ENCODE data around the gene ARHGAP42. TPM values are rescaled to one million over a fixed set of nuclear protein-coding genes. Genes with fewer than 3 reads are reported as not detected.

The ARHGAP42 gene
- polyA plus RNA-seq, 1 donor (not counting 4 experiments of a cell fraction or from before 2014, with no cell fraction given): 5.5 TPM

- Histone ChIP-seq H2AFZ (ENCODE audit: control insufficient read depth, low read length) (no peak overlapping the region), H3K36me3 (ENCODE audit: control insufficient read depth in 2 of 2, extremely low read depth in 1 of 2, insufficient read depth in 2 of 2, low read length in 2 of 2) (no peaks in the 10 kb centered on the region), H4K20me1 (ENCODE audit: control insufficient read depth, extremely low read depth, insufficient read depth, low read length) (no peaks in the 10 kb centered on the region), H3K4me2 (ENCODE audit: control insufficient read depth, extremely low read depth, insufficient read depth, low read depth, low read length) (no peak overlapping the region), H3K4me3 (ENCODE audit: control insufficient read depth in 2 of 3, extremely low read depth in 1 of 3, insufficient read depth in 2 of 3, low read depth in 1 of 3, low read length in 3 of 3) (no peak overlapping the region), H3K9me1 (ENCODE audit: control insufficient read depth, extremely low read depth, insufficient read depth, low read length) (no peaks in the 10 kb centered on the region), H3K4me1 (ENCODE audit: control insufficient read depth, extremely low read depth, insufficient read depth, low read length) (no peaks in the 10 kb centered on the region), H3K79me2 (ENCODE audit: control insufficient read depth, insufficient read depth, low read length) (no peaks in the 10 kb centered on the region), H3K9ac (ENCODE audit: control insufficient read depth, extremely low read depth, insufficient read depth, low read length) (no peak overlapping the region), H3K9me3 (ENCODE audit: control insufficient read depth, low read depth, low read length) (no peaks in the 10 kb centered on the region), H3K27me3 (ENCODE audit: control insufficient read depth, extremely low read depth, insufficient read depth, low read length) (no peaks in the 10 kb centered on the region), H3K27ac (ENCODE audit: control insufficient read depth, insufficient read depth, low read length) (no peak overlapping the region)
- TF ChIP-seq CTCF (optimal IDR thresholded peaks at IDR 0.05 in 1 of 3, IDR thresholded peaks at IDR 0.05 in 1 of 3, conservative IDR thresholded peaks at IDR 0.05 in 1 of 3; ENCODE audit: extremely low read depth in 1 of 3, insufficient read depth in 2 of 3, low read length in 3 of 3) (no peak), EZH2 (IDR thresholded peaks at IDR 0.05; ENCODE audit: low read length) (no peak)
- DNase-seq (ENCODE audit: low read depth, low spot score) (no peak), FAIRE-seq (no peak)
- dilution Hi-C loops (cut with MboI; ENCODE audit: extremely low pct_ligation_motif_present, low sequenced_read_pairs): no loop called here
Measured at GRCh38 chr11:100966366-100966765, 279.3 kb downstream of the ARHGAP42 start.

DNA sequence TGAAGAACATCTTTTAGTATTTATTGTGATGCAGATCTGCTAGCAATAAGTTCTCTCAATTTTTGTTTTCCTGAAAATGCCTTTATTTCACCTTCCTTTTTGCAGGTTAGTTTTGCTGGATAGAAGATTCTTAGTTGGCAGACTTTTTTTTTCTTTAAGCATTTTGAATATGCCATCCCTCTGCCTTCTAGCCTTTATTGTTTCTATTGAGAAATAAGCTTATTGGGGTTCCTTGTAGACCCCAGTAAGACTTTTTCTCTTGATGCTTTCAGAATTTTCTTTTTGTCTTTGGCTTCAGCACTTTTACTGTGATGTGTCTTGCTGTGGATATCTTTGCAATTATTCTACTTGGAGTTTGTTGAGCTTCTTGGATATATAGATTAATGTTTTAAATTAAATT is 281.9 kb downstream of the ARHGAP42 start:
- H3K79me2 ChIP-seq (ENCODE audit: control insufficient read depth, insufficient read depth, low read length): no peaks in the 10 kb centered on the region
- H3K4me1 ChIP-seq (ENCODE audit: control insufficient read depth, extremely low read depth, insufficient read depth, low read length): no peaks in the 10 kb centered on the region
- H3K27ac ChIP-seq (ENCODE audit: control insufficient read depth, insufficient read depth, low read length): no peak overlapping the region
- H3K9me1 ChIP-seq (ENCODE audit: control insufficient read depth, extremely low read depth, insufficient read depth, low read length): no peaks in the 10 kb centered on the region
- FAIRE-seq (no peak), DNase-seq (ENCODE audit: low read depth, low spot score) (no peak)
- no peak overlapping the region for H3K4me3 ChIP-seq (ENCODE audit: control insufficient read depth in 2 of 3, extremely low read depth in 1 of 3, insufficient read depth in 2 of 3, low read depth in 1 of 3, low read length in 3 of 3)
- no peak overlapping the region for H2AFZ ChIP-seq (ENCODE audit: control insufficient read depth, low read length)
- dilution Hi-C loops (cut with MboI; ENCODE audit: extremely low pct_ligation_motif_present, low sequenced_read_pairs): no loop called here
- TF ChIP-seq CTCF (optimal IDR thresholded peaks at IDR 0.05 in 1 of 3, IDR thresholded peaks at IDR 0.05 in 1 of 3, conservative IDR thresholded peaks at IDR 0.05 in 1 of 3; ENCODE audit: extremely low read depth in 1 of 3, insufficient read depth in 2 of 3, low read length in 3 of 3): no peak
- TF ChIP-seq EZH2 (IDR thresholded peaks at IDR 0.05; ENCODE audit: low read length): no peak
- no peak overlapping the region for H3K9ac ChIP-seq (ENCODE audit: control insufficient read depth, extremely low read depth, insufficient read depth, low read length)
- H3K36me3 ChIP-seq (ENCODE audit: control insufficient read depth in 2 of 2, extremely low read depth in 1 of 2, insufficient read depth in 2 of 2, low read length in 2 of 2): no peaks in the 10 kb centered on the region
- H4K20me1 ChIP-seq (ENCODE audit: control insufficient read depth, extremely low read depth, insufficient read depth, low read length): no peaks in the 10 kb centered on the region
- no peaks in the 10 kb centered on the region for H3K9me3 ChIP-seq (ENCODE audit: control insufficient read depth, low read depth, low read length)
- H3K4me2 ChIP-seq (ENCODE audit: control insufficient read depth, extremely low read depth, insufficient read depth, low read depth, low read length): no peak overlapping the region
- no peaks in the 10 kb centered on the region for H3K27me3 ChIP-seq (ENCODE audit: control insufficient read depth, extremely low read depth, insufficient read depth, low read length)
